ENCODE measurements around the gene FIGNL2. TPM values are rescaled to one million over a fixed set of nuclear protein-coding genes. Genes with fewer than 3 reads are reported as not detected.

FIGNL2 gene, protein sequence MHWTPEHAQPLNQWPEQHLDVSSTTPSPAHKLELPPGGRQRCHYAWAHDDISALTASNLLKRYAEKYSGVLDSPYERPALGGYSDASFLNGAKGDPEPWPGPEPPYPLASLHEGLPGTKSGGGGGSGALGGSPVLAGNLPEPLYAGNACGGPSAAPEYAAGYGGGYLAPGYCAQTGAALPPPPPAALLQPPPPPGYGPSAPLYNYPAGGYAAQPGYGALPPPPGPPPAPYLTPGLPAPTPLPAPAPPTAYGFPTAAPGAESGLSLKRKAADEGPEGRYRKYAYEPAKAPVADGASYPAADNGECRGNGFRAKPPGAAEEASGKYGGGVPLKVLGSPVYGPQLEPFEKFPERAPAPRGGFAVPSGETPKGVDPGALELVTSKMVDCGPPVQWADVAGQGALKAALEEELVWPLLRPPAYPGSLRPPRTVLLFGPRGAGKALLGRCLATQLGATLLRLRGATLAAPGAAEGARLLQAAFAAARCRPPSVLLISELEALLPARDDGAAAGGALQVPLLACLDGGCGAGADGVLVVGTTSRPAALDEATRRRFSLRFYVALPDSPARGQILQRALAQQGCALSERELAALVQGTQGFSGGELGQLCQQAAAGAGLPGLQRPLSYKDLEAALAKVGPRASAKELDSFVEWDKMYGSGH
- total RNA-seq (under 1 TPM; 0.24 to 0.69 (median 0.41) TPM), polyA plus RNA-seq (under 1 TPM; 0.22 TPM)
- long read RNA-seq, donor 1: 0 reads
- long read RNA-seq, donor 2: 0 reads
- long read RNA-seq, donor 3: 0 reads

DNA sequence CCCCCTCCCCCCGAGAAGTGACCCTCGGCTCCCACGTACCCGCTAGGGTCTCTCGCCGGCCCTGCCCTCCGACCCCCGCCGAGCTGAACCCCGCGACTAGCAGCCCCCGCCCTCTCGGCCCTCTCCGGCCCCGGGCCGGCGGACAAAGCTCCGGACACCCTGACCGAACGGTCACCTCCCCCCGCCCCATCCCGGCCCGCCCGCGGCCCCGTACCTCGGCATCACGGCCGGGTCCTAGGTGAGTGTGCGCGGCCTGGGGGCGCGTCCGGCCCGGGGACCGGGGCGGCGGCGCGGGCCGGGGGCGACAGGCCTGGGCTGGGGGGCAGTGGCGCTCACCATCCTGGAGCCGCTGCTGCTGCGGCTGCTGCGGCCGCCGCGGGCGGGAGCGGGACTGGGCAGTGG is at the start of gene FIGNL2:
TSS of gene FIGNL2 (minus strand) at position 393 of the 402 bp plus-strand sequence. CDS start 26,305 bp downstream, outside the sequence.
- Histone ChIP-seq H3K4me1 (peaks cover 9 to 62% (median 45%) of the 10 kb centered on the region in 9 donors), H3K27me3 (peaks cover 9 to 66% (median 48%) of the 10 kb centered on the region in 7 donors), H3K36me3 (no peaks in the 10 kb centered on the region), H3K4me3 (peak within 1 kb of the TSS; percentile 43 to 72 (median 64)), H3K9me3 (no peaks in the 10 kb centered on the region), H3K27ac (peak within 1 kb of the TSS; percentile 35 to 87 (median 80))
- DNase-seq (no peak), ATAC-seq (no peak)
- TF ChIP-seq, protein P1, sequence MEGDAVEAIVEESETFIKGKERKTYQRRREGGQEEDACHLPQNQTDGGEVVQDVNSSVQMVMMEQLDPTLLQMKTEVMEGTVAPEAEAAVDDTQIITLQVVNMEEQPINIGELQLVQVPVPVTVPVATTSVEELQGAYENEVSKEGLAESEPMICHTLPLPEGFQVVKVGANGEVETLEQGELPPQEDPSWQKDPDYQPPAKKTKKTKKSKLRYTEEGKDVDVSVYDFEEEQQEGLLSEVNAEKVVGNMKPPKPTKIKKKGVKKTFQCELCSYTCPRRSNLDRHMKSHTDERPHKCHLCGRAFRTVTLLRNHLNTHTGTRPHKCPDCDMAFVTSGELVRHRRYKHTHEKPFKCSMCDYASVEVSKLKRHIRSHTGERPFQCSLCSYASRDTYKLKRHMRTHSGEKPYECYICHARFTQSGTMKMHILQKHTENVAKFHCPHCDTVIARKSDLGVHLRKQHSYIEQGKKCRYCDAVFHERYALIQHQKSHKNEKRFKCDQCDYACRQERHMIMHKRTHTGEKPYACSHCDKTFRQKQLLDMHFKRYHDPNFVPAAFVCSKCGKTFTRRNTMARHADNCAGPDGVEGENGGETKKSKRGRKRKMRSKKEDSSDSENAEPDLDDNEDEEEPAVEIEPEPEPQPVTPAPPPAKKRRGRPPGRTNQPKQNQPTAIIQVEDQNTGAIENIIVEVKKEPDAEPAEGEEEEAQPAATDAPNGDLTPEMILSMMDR (IDR thresholded peaks at IDR 0.05): no peak
- intact Hi-C loops (cut with DNase I): no loop called here
- WGBS, 2 donors: 1% methylated on average over 26 to 51 of the region's 51 CpGs

DNA sequence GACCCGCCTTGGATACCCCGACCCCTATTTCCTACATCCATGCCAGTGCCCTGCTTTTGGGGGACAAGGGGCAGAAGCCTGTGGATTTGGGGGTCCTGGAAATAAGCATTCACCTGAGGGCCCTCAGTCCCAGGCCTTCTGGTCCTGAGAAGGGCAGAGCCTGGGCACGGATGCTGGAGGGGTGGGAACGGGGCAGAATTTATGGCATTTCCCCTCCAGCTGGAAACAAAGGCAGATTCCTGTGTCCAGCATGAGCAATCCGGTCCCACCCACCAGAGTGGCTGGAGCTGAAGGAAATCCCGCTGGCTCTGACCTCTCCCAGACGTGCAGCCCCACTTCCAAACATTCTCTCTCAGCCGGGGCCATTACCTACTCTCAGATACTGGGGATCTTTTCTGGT is 48.7 kb upstream of the FIGNL2 start:
- H3K36me3 ChIP-seq: no peaks in the 10 kb centered on the region
- H3K27ac ChIP-seq: peak overlapping the region; percentile 68 to 86 (median 76)
- intact Hi-C loops (cut with DNase I): loop anchor here in 4 of 10 donors (2.0 to 5.0 kb wide), 3 partner anchors 26 to 85 kb away; no protein-coding TSS in a partner anchor
- ATAC-seq (peak; percentile 19 to 84 (median 74)), DNase-seq (peak; percentile 47 to 69)
- TF ChIP-seq, protein P1 (IDR thresholded peaks at IDR 0.05): no peak
- WGBS, 2 donors: 60 to 65% methylated on average over 8 of the region's 8 CpGs
- H3K4me3 ChIP-seq: no peak overlapping the region
- no peaks in the 10 kb centered on the region for H3K27me3 ChIP-seq
- H3K9me3 ChIP-seq: no peaks in the 10 kb centered on the region
- H3K4me1 ChIP-seq: peaks cover 4 to 50% (median 40%) of the 10 kb centered on the region in 9 donors

DNA sequence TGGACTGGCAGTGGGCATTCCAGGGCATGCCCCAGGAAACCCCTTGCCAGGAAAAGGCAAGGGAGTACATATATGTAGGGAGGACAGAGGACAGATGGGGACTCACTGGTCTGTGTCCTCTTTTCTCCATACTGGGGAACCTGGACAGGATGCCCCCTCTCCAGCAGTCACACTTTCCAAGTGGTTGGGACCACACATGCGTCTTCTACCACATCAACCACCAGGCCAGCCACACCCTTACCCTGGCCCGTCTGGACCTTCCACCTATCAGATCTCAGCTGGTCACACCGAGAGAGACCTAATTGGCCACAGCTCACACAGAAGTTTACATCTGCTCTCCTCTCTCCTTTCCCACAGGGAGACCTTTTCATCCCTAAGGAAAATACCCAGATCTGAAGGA is 47.7 kb upstream of the FIGNL2 start:
- WGBS, 2 donors: 75 to 83% methylated on average over 3 of the region's 3 CpGs
- Histone ChIP-seq H3K4me1 (peaks cover 4 to 50% (median 40%) of the 10 kb centered on the region in 9 donors), H3K27ac (peak overlapping the region in 9 of 10 donors; percentile 68 to 86 (median 76)), H3K9me3 (no peaks in the 10 kb centered on the region), H3K27me3 (no peaks in the 10 kb centered on the region), H3K36me3 (no peaks in the 10 kb centered on the region), H3K4me3 (no peak overlapping the region)
- ATAC-seq: peak in 2 of 8 donors; percentile 1 to 7
- TF ChIP-seq, protein P1 (IDR thresholded peaks at IDR 0.05): no peak
- intact Hi-C loops (cut with DNase I): loop anchor here in 4 of 10 donors (2.0 to 5.0 kb wide), 3 partner anchors 27 to 86 kb away; no protein-coding TSS in a partner anchor
- DNase-seq: no peak

Data from heart right ventricle (tissue), 16 donors.